HFF-Myc (cell line): Measurements from ENCODE around the gene UBL4B.

Experiments used
- DNase-seq: peaks from one replicate; pipeline ENCODE4 v3.0.0-alpha.2; 2011; ENCODE audit warnings: low read depth; ENCODE audit errors: extremely low read depth
- H3K4me3 ChIP-seq: replicated peaks from 2 replicates; pipeline ENCODE4 v1.5.1; 2011; ENCODE audit warnings: low read depth, mild to moderate bottlenecking, control low read depth, low read length
- TF ChIP-seq, protein P1 (sequence below): IDR thresholded peaks from 2 replicates; pipeline ENCODE4 v1.5.1; 2012; ENCODE audit warnings: mild to moderate bottlenecking, low read depth, low read length, control low read depth; ENCODE audit errors: missing control alignments

UBL4B gene

DNA sequence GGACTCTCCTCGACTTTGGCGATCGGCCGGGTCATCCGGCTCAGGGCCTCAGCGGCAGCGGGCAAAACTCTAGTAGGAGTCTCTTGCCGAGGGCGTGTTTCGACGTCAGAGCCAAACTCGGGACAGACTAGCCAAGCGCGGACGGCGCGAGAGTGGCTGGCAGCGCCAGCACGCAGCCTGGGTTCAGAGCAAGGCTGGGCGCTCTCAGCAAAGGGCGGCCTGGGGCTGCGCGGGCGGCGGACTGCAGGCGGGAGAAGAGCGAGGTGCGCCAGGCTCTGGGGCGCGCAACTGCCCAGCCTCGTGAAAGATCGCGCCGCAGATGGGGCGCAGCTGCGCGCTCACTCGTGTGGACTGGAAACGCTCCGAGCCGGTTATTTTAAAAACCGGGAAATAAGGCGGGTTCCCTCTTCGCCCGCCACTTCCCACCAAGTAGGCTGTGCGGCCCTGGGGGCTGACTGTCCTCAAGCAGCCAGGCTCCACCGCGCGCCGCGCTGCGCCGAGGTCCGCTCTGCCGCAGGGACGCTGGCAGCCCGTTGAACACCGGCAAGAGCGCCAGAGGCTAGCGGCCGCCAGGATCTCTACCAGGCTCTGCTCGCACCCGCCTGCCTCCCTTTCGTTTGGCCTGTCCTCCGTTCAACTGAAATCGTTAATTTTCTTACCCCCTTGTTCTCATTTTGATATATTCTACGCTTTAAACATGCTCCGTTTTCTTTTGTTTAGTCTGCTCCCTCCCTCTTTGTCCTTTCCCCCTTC lies 44.2 kb upstream of the UBL4B start:
- no peak overlapping the region for H3K4me3 ChIP-seq
- no peak for DNase-seq
- TF ChIP-seq, protein P1, sequence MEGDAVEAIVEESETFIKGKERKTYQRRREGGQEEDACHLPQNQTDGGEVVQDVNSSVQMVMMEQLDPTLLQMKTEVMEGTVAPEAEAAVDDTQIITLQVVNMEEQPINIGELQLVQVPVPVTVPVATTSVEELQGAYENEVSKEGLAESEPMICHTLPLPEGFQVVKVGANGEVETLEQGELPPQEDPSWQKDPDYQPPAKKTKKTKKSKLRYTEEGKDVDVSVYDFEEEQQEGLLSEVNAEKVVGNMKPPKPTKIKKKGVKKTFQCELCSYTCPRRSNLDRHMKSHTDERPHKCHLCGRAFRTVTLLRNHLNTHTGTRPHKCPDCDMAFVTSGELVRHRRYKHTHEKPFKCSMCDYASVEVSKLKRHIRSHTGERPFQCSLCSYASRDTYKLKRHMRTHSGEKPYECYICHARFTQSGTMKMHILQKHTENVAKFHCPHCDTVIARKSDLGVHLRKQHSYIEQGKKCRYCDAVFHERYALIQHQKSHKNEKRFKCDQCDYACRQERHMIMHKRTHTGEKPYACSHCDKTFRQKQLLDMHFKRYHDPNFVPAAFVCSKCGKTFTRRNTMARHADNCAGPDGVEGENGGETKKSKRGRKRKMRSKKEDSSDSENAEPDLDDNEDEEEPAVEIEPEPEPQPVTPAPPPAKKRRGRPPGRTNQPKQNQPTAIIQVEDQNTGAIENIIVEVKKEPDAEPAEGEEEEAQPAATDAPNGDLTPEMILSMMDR: no peak

DNA sequence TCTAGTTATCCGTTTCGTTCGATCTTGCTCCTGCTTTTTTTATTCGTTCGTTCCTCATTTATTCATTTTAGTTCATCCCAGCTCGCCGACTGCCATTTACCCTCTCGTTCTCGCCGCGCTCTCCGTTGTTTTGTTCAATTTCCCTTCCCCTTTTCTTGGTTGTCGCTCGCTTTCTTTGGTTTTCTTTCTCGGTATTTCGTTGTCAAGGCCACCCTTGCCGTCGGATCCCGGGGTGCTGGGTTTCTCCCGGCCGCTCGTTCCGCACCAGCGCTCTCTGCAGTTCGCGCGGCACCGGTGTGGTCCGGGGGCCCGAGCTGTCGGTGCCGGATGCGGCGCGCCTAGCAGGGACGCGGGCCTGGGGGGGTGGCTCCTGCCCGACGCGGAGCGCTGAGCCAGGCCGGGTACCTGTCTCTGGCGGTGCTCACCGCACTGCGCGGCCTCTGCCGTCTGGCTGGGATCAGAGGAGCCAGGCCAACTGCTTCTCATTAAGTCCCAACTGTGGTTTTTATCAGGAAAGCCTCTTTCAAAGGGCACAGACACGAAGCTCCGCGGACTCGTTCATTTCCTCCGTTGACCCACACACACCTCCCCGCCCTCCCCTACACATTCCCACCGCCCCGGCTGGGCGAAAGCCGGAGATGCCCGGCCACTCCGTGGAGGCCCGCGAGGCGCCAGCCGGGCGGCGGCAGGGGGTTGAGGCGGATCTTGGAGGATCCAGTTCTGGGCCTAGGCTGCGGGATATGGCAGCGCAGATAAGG lies 43.4 kb upstream of the UBL4B start:
- H3K4me3 ChIP-seq: no peak overlapping the region
- TF ChIP-seq, protein P1: no peak
- no peak for DNase-seq

GRCh38 chr1:110069404-110070281 lies 42.6 kb upstream of the UBL4B start:
- no peak for DNase-seq
- no peak overlapping the region for H3K4me3 ChIP-seq
- TF ChIP-seq, protein P1: no peak

GRCh38 chr1:110070282-110070669 lies 42.0 kb upstream of the UBL4B start:
- H3K4me3 ChIP-seq: no peak overlapping the region
- TF ChIP-seq, protein P1: no peak
- DNase-seq: no peak

- H3K4me3 ChIP-seq: no peak within 1 kb of the TSS
- DNase-seq: no peak
- TF ChIP-seq, protein P1: no peak
These were observed 41.5 kb upstream of the UBL4B start, which contains the start of gene ALX3 for GRCh38 chr1:110070671-110071242. ALX3 (minus strand) TSS chr1:110070672; CDS start chr1:110070612, 60 bp downstream.

DNA sequence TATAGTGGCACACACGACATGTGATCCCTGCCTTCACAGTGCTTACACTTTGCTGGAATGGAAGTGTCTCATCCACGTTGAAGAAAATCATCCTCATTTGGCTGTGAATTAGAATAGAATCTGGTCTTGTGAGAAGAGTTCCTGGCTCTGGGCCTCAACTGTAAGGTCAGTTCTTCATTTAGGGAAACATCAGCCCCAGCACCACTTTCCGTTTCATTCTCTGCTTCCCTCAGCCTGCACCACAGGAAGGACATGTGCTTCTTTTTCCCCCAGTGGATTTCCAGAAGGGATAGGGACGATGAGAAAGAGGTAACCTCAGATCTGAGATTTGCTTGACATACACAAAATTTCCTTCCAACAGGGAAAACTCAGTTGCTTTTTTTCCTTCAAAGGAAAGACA lies 38.1 kb upstream of the UBL4B start:
- no peak for DNase-seq
- H3K4me3 ChIP-seq: no peak overlapping the region
- TF ChIP-seq, protein P1: no peak
